DOHH2 (cell line): Measurements from ENCODE around the gene UBE2R2.
"Not testable (repeated sequence)": the region's sequence is repeated elsewhere in the genome, so short reads cannot be mapped to it uniquely, and the experiment has no call there.

Experiments used
- CTCF ChIP-seq: fragments of 200-600 bp; sonication (generic); IDR thresholded peaks from one replicate; pipeline ENCODE4 v1.5.1; 2014; ENCODE audit warnings: antibody characterized with exemption, mild to moderate bottlenecking, low read depth, low read length; ENCODE audit not compliant: poor library complexity, severe bottlenecking
- EZH2phosphoT487 ChIP-seq: fragments of 200-600 bp; sonication (generic); IDR thresholded peaks from 2 replicates; pipeline ENCODE4 v1.6.1; 2017; ENCODE audit warnings: borderline replicate concordance, mild to moderate bottlenecking, antibody characterized with exemption, low read length, moderate library complexity, mixed read lengths

DNA sequence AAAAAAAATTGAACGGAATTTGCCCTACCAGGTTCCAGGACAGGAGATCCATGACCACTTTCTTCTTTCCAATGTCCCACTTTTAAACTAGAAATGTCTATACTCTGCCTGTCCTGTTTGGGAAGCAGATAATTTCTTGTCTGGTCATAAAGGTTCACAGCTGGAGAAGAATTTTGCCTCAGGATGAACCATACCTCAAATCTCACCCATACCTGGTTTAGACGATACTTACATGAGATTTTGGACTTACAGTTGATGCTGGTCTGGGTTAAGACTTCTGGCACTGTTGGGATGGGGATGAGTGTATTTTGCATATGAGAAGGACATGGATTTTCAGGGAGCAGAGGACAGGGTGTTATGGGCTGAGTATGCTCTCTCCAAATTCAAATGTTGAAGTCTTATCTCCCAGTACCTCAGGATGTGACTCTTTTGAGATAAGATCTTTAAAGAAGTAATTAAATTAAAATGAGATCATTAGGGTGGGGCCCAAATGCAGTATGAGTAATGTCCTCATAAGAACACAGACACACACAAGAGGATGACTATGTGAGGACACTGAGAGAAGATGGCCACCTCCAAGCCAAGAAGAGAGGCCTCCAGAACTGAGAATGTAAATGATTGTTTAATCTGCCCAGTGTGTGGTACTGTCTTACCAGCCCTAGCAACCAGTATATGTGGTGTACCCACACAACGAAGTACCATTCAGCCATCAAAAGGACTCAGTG lies 46.6 kb upstream of the UBE2R2 start:
- not testable (repeated sequence) for TF ChIP-seq CTCF, EZH2phosphoT487
